ENCODE data around the gene SCN2A.

- TF ChIP-seq CTCF (IDR thresholded peaks at IDR 0.05) (no peak), POLR2A (IDR thresholded peaks at IDR 0.05) (no peak)
These were observed 34.0 kb downstream of the SCN2A start for GRCh38 chr2:165273176-165273575.

Data from testis (tissue), 2 donors.